ENCODE measurements around the gene PRR23E. TPM values are rescaled to one million over a fixed set of nuclear protein-coding genes. Genes with fewer than 3 reads are reported as not detected.
A peak's percentile ranks its signal among the peaks of the same experiment; 100 is the strongest.

PRR23E gene
- total RNA-seq, 1 donor from 2014 or later: not detected

DNA sequence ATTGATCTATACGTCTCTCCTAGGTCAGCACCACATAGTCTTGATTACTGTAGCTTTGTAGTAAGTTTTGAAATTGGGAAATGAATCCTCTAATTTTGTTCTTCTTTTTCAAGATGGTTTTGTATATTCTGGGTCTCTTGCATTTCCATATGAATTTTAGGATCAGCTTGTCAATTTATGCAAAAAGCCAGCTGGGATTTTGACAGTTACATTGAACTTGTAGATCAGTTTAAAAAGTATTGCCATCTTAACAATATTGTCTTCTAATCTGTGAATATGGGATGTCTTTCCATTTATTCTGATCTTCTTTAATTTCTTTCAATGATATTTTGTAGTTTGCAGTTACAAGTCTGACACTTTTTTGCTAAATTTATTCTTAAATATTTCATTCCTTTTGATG, 5.6 kb upstream of the PRR23E start:
- FAIRE-seq: no peak
- no peaks in the 10 kb centered on the region for H3K36me3 ChIP-seq (ENCODE audit: control insufficient read depth, insufficient read depth, low read length)
- H3K4me3 ChIP-seq (ENCODE audit: low read depth, low read length): no peak overlapping the region
- DNase-seq (ENCODE audit: low read depth): no peak
- no peak for TF ChIP-seq CTCF (IDR thresholded peaks at IDR 0.05; ENCODE audit: insufficient read depth, low read length, severe bottlenecking)
- no peaks in the 10 kb centered on the region for H3K27me3 ChIP-seq (ENCODE audit: control insufficient read depth, insufficient read depth, low read length)

DNA sequence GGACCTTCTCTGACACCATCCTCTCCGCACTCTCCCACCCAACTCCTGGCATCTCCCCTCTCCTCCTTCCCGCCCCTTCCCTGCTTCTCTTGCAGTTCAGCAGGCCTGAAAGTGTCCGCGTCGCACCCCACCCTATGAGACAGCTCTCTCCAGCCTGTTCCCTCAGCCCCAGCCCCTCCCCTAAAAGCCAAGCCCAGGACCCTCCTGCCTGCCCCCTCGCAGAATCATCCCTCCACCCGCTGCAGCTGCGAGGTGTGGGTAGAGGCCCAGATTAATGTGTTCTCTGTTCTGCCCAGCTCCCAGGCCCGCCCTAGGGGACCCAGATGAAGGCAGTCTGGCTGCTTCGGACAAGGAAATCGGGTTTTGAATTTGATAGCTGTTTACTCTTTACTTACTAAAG, 410 bp downstream of the PRR23E start:
- DNase-seq (ENCODE audit: low read depth): no peak
- FAIRE-seq: no peak
- TF ChIP-seq CTCF (IDR thresholded peaks at IDR 0.05; ENCODE audit: insufficient read depth, low read length, severe bottlenecking): no peak
- Histone ChIP-seq H3K36me3 (ENCODE audit: control insufficient read depth, insufficient read depth, low read length) (no peaks in the 10 kb centered on the region), H3K27me3 (ENCODE audit: control insufficient read depth, insufficient read depth, low read length) (no peaks in the 10 kb centered on the region), H3K4me3 (ENCODE audit: low read depth, low read length) (no peak overlapping the region)

- no peak for TF ChIP-seq CTCF (IDR thresholded peaks at IDR 0.05; ENCODE audit: insufficient read depth, low read length, severe bottlenecking)
- H3K36me3 ChIP-seq (ENCODE audit: control insufficient read depth, insufficient read depth, low read length): no peaks in the 10 kb centered on the region
- DNase-seq (ENCODE audit: low read depth) (no peak), FAIRE-seq (no peak)
- no peak overlapping the region for H3K4me3 ChIP-seq (ENCODE audit: low read depth, low read length)
- no peaks in the 10 kb centered on the region for H3K27me3 ChIP-seq (ENCODE audit: control insufficient read depth, insufficient read depth, low read length)
Observed at GRCh38 chr3:127193775-127194174, 844 bp downstream of the PRR23E start.

- no peak for DNase-seq (ENCODE audit: low read depth)
- H3K4me3 ChIP-seq (ENCODE audit: low read depth, low read length): no peak overlapping the region
- FAIRE-seq: no peak
- no peaks in the 10 kb centered on the region for H3K36me3 ChIP-seq (ENCODE audit: control insufficient read depth, insufficient read depth, low read length)
- no peaks in the 10 kb centered on the region for H3K27me3 ChIP-seq (ENCODE audit: control insufficient read depth, insufficient read depth, low read length)
- no peak for TF ChIP-seq CTCF (IDR thresholded peaks at IDR 0.05; ENCODE audit: insufficient read depth, low read length, severe bottlenecking)
Observed at GRCh38 chr3:127194601-127195187, 1.8 kb downstream of the PRR23E start.

DNA sequence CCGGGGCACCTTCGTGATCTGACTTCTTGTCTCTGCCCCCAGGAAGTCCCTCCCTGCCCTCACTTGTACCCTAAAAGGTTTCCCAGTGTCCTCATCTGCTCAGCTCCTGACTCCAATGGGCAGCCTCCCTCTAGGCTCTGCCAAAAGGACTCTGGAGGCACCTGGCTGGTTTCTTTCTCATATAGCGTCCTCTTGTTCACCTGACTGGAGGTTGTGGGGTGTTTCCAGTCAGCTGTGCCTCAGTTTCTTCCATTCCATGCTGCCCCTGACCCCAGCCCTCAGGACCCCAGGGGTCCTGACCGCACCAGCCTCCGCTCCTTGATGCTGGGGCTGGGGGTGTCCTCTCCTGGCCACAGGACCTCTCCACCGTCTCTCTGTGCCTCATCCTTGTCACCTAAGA, 2.5 kb downstream of the PRR23E start:
- TF ChIP-seq CTCF (IDR thresholded peaks at IDR 0.05; ENCODE audit: insufficient read depth, low read length, severe bottlenecking): no peak
- peak; percentile 36 for FAIRE-seq
- no peak for DNase-seq (ENCODE audit: low read depth)
- Histone ChIP-seq H3K4me3 (ENCODE audit: low read depth, low read length) (no peak overlapping the region), H3K36me3 (ENCODE audit: control insufficient read depth, insufficient read depth, low read length) (no peaks in the 10 kb centered on the region), H3K27me3 (ENCODE audit: control insufficient read depth, insufficient read depth, low read length) (no peaks in the 10 kb centered on the region)

- DNase-seq (ENCODE audit: low read depth) (no peak), FAIRE-seq (no peak)
- H3K36me3 ChIP-seq (ENCODE audit: control insufficient read depth, insufficient read depth, low read length): no peaks in the 10 kb centered on the region
- TF ChIP-seq CTCF (IDR thresholded peaks at IDR 0.05; ENCODE audit: insufficient read depth, low read length, severe bottlenecking): no peak
- no peaks in the 10 kb centered on the region for H3K27me3 ChIP-seq (ENCODE audit: control insufficient read depth, insufficient read depth, low read length)
- no peak overlapping the region for H3K4me3 ChIP-seq (ENCODE audit: low read depth, low read length)
Observed at GRCh38 chr3:127196002-127196401, 3.1 kb downstream of the PRR23E start.

Data from bronchial epithelial cell (primary cell).